ENCODE results near the gene PSMA7.

Gene PSMA7

DNA sequence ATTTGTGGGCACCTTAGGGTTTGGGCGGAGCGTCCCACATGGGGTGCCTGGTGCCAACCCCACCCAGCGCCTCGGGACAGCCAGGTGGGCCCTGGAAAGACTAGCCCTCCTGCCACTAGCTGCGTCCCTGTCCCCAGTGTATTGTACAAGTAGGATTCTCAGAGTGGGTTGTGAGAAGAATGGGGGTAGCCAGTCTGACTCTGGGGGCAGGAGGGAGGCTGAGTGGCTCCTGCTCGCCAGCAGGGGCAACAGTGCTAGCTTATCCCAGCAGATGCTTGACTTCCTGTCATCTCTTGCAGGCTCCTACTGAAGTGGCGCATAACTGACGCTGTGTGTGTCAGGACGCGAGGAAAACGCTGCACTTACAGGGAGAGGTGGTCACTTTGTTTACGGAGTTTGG, 9.3 kb downstream of the PSMA7 start:
- DNase-seq (ENCODE audit: low read depth) = no peak
- TF ChIP-seq, protein P1, sequence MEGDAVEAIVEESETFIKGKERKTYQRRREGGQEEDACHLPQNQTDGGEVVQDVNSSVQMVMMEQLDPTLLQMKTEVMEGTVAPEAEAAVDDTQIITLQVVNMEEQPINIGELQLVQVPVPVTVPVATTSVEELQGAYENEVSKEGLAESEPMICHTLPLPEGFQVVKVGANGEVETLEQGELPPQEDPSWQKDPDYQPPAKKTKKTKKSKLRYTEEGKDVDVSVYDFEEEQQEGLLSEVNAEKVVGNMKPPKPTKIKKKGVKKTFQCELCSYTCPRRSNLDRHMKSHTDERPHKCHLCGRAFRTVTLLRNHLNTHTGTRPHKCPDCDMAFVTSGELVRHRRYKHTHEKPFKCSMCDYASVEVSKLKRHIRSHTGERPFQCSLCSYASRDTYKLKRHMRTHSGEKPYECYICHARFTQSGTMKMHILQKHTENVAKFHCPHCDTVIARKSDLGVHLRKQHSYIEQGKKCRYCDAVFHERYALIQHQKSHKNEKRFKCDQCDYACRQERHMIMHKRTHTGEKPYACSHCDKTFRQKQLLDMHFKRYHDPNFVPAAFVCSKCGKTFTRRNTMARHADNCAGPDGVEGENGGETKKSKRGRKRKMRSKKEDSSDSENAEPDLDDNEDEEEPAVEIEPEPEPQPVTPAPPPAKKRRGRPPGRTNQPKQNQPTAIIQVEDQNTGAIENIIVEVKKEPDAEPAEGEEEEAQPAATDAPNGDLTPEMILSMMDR (IDR thresholded peaks at IDR 0.05; ENCODE audit: control insufficient read depth, extremely low read depth, insufficient read depth) = no peak
- H3K4me3 ChIP-seq (ENCODE audit: low read depth, low read length) = no peak overlapping the region

GRCh38 chr20:62133051-62133845, 9.9 kb downstream of the PSMA7 start:
- TF ChIP-seq, protein P1 (IDR thresholded peaks at IDR 0.05; ENCODE audit: control insufficient read depth, extremely low read depth, insufficient read depth) = no peak
- H3K4me3 ChIP-seq (ENCODE audit: low read depth, low read length) = no peak overlapping the region
- no peak for DNase-seq (ENCODE audit: low read depth)

DNA sequence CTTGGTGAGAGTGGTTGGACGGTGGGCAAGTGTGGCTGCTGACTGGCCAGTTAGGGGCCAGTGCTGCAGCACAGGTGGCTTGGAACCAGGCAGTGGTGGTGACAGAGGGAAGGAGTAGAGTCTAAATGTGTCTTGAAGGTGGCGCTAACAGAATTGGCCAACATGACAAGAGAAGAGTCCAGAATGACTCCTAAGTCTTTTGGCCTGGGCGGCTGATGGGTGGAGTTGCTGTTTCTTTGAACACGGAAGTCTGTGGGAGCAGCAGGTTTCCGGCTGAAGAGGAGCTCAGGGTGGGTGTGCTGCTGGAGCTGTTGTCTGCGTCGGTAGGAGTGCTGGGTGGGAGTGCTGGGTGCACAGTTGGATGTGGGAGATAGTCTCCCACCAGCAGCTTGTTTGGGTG, 10.8 kb downstream of the PSMA7 start:
- no peak for DNase-seq (ENCODE audit: low read depth)
- no peak overlapping the region for H3K4me3 ChIP-seq (ENCODE audit: low read depth, low read length)
- TF ChIP-seq, protein P1 (IDR thresholded peaks at IDR 0.05; ENCODE audit: control insufficient read depth, extremely low read depth, insufficient read depth) = no peak

DNA sequence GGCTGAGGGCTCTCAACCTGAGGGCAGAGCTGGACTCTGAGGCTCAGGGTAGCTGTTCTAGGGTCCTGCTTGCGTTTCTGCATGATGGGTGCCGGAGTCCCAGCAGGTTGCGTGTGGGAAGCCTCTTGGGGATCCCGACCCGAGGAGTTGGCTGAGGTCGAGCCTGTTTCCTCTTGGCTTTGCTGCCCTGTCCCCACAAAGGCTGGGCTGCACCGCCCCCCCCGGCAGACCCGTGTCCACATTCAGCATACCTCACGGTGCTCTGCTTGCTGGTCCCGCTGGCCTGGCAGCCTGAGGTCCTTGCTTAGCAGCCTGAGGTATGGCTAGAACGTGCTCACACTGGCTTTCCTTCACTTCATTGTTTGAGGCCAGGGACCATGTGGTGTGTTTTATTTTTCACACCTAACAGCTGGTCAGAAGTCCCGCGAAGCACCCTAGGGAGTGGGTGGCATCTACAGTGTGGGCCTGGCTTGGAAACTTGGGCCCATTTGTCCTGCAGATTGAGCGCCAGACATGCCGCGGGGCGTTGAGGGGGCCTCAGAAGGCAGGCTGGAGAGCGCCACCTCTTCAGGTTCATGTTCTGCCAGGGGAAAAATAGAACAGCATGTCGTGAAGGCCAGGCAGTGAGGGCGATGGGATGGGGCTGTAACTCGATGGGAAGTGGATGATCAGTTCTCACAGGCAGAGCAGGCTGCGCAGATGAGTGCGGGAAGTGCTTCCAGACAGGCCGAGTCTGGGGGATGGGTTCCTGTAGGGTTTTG, 11.5 kb downstream of the PSMA7 start:
- no peak for DNase-seq (ENCODE audit: low read depth)
- TF ChIP-seq, protein P1 (IDR thresholded peaks at IDR 0.05; ENCODE audit: control insufficient read depth, extremely low read depth, insufficient read depth) = no peak
- no peak overlapping the region for H3K4me3 ChIP-seq (ENCODE audit: low read depth, low read length)

GRCh38 chr20:62129731-62130531, 13.3 kb downstream of the PSMA7 start:
- DNase-seq (ENCODE audit: low read depth) = no peak
- no peak overlapping the region for H3K4me3 ChIP-seq (ENCODE audit: low read depth, low read length)
- TF ChIP-seq, protein P1 (IDR thresholded peaks at IDR 0.05; ENCODE audit: control insufficient read depth, extremely low read depth, insufficient read depth) = no peak

- TF ChIP-seq, protein P1 (IDR thresholded peaks at IDR 0.05; ENCODE audit: control insufficient read depth, extremely low read depth, insufficient read depth) = no peak
- H3K4me3 ChIP-seq (ENCODE audit: low read depth, low read length) = no peak overlapping the region
- DNase-seq (ENCODE audit: low read depth) = no peak
Observed at GRCh38 chr20:62128502-62128901, 14.7 kb downstream of the PSMA7 start.

All from LNCaP clone FGC (cell line).